Glomerular visceral epithelial cell (primary cell): ENCODE results near the gene SLC1A5.

ENCODE experiments used
- DNase-seq: peaks from one replicate; pipeline ENCODE4 v3.0.0-alpha.2; 2016; ENCODE audit errors: extremely low spot score

The SLC1A5 gene

GRCh38 chr19:46726551-46726950, 61.8 kb downstream of the SLC1A5 start:
- DNase-seq = no peak

DNA sequence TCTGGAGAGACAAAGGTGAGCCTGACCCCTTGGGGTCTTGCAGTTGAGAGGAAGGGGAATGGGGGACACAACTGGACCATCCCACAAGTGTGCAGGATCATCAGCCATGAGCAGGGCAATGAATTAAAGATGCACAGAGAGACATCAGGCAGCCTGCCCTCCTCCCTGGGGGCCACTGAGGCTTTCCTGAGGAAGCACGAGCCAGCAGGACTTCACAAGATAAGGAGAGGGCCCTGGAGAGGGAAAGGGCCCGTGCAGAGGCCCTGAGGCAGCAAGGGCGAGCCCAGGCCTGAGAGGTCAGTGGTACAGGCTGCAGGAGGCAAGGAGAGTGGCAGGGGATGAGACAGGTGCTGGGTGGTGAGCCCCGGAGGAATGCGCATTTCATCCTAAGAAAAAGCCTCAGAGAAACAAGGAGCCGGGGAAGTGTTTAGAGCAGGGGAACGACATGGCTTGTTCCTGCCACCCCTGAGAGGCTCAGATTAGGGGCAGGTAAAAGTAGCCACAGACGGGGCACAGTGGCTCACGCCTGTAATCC, 62.5 kb downstream of the SLC1A5 start:
- no peak for DNase-seq

- DNase-seq = no peak
Measured at GRCh38 chr19:46725036-46725820, 63.2 kb downstream of the SLC1A5 start.
